Lower leg skin (tissue), 3 donors: ENCODE measurements around the gene FGB.

Experiments used
- POLR2A ChIP-seq, 2 donors: fragments of 450-650 bp; IDR thresholded peaks; one replicate each; pipeline ENCODE4 v1.6.1; 2016 to 2017; ENCODE audit warnings: antibody characterized with exemption in 2 of 2, mild to moderate bottlenecking in 1 of 2, moderate library complexity in 1 of 2
- TF ChIP-seq, protein P1 (sequence below), 3 donors: fragments of 450-650 bp; IDR thresholded peaks; one replicate each; pipeline ENCODE4 v1.5.1; 2016; ENCODE audit warnings: antibody characterized with exemption in 3 of 3, mild to moderate bottlenecking in 3 of 3, moderate library complexity in 2 of 3

DNA sequence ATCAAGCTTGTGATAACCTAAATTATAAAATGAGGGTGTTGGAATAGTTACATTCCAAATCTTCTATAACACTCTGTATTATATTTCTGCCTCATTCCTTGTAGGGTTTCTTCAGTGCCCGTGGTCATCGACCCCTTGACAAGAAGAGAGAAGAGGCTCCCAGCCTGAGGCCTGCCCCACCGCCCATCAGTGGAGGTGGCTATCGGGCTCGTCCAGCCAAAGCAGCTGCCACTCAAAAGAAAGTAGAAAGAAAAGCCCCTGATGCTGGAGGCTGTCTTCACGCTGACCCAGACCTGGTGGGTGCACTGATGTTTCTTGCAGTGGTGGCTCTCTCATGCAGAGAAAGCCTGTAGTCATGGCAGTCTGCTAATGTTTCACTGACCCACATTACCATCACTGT, 2.9 kb downstream of the FGB start:
- TF ChIP-seq, protein P1, sequence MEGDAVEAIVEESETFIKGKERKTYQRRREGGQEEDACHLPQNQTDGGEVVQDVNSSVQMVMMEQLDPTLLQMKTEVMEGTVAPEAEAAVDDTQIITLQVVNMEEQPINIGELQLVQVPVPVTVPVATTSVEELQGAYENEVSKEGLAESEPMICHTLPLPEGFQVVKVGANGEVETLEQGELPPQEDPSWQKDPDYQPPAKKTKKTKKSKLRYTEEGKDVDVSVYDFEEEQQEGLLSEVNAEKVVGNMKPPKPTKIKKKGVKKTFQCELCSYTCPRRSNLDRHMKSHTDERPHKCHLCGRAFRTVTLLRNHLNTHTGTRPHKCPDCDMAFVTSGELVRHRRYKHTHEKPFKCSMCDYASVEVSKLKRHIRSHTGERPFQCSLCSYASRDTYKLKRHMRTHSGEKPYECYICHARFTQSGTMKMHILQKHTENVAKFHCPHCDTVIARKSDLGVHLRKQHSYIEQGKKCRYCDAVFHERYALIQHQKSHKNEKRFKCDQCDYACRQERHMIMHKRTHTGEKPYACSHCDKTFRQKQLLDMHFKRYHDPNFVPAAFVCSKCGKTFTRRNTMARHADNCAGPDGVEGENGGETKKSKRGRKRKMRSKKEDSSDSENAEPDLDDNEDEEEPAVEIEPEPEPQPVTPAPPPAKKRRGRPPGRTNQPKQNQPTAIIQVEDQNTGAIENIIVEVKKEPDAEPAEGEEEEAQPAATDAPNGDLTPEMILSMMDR (IDR thresholded peaks at IDR 0.05), result no peak
- TF ChIP-seq POLR2A (IDR thresholded peaks at IDR 0.05), result no peak
